ENCODE measurements around the gene ETS2. TPM values are rescaled to one million over a fixed set of nuclear protein-coding genes. Genes with fewer than 3 reads are reported as not detected.

ETS2 gene
- total and polyA plus RNA-seq, 12 donors = 26.2 to 81.5 (median 43.8) TPM

DNA sequence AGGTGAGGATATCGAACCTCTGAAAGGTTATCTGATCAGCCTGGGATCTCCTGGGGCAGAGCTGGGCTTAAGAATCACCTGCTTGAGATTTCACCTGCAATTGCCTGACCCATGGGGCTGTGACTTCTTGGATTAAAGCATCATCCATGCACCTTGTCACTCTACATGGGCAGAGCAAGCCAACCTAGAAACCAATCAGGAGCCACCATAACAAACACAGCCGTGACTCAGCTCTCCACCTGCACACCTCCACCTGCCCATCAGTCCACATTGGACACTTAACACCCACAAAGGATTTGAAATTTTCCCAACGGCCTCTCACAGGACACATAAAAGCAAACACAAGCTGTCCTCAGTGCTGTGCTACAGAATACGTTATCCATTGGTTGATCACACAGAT, 35.1 kb upstream of the ETS2 start:
- WGBS, 2 donors = 87 to 92% methylated on average over 4 of the region's 4 CpGs
- Histone ChIP-seq H3K4me1 (peaks cover 0 to 37% (median 5%) of the 10 kb centered on the region in 9 donors), H3K36me3 (no peaks in the 10 kb centered on the region), H3K4me3 (no peak overlapping the region), H3K27me3 (no peaks in the 10 kb centered on the region), H3K9me3 (peaks cover 0 to 6% (median 0%) of the 10 kb centered on the region in 11 donors), H3K27ac (no peak overlapping the region)
- TF ChIP-seq, protein P1, sequence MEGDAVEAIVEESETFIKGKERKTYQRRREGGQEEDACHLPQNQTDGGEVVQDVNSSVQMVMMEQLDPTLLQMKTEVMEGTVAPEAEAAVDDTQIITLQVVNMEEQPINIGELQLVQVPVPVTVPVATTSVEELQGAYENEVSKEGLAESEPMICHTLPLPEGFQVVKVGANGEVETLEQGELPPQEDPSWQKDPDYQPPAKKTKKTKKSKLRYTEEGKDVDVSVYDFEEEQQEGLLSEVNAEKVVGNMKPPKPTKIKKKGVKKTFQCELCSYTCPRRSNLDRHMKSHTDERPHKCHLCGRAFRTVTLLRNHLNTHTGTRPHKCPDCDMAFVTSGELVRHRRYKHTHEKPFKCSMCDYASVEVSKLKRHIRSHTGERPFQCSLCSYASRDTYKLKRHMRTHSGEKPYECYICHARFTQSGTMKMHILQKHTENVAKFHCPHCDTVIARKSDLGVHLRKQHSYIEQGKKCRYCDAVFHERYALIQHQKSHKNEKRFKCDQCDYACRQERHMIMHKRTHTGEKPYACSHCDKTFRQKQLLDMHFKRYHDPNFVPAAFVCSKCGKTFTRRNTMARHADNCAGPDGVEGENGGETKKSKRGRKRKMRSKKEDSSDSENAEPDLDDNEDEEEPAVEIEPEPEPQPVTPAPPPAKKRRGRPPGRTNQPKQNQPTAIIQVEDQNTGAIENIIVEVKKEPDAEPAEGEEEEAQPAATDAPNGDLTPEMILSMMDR (IDR thresholded peaks at IDR 0.05) = no peak
- no peak for ATAC-seq
- intact Hi-C loops (cut with DNase I) = loop anchor here in 1 of 10 donors (5.0 kb wide), 1 partner anchor 33 kb away; no protein-coding TSS in a partner anchor
- DNase-seq = no peak

DNA sequence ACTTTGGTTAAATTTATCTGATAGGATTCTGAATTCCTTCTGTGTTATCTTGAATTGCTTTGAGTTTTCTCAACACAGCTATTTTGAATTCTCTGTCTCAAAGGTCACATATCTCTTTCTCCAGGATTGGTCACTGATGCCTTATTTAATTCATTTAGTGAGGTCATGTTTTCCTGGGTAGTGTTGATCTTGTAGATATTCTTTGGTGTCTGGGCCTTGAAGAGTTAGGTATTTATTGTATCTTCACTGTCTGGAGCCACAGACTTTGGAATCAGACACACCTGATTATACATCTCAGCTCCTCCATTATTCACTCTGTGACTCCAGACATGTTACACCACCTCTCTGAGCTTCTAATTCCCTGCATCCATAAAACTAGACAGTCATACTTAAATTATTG, 34.2 kb upstream of the ETS2 start:
- intact Hi-C loops (cut with DNase I) = loop anchor here in 1 of 10 donors (5.0 kb wide), 1 partner anchor 34 kb away; no protein-coding TSS in a partner anchor
- no peak overlapping the region for H3K4me3 ChIP-seq
- no peaks in the 10 kb centered on the region for H3K9me3 ChIP-seq
- ATAC-seq (no peak), DNase-seq (no peak)
- TF ChIP-seq, protein P1 (IDR thresholded peaks at IDR 0.05) = no peak
- no peaks in the 10 kb centered on the region for H3K27me3 ChIP-seq
- H3K36me3 ChIP-seq = no peaks in the 10 kb centered on the region
- peaks cover 0 to 37% (median 5%) of the 10 kb centered on the region in 9 donors for H3K4me1 ChIP-seq
- no peak overlapping the region for H3K27ac ChIP-seq

DNA sequence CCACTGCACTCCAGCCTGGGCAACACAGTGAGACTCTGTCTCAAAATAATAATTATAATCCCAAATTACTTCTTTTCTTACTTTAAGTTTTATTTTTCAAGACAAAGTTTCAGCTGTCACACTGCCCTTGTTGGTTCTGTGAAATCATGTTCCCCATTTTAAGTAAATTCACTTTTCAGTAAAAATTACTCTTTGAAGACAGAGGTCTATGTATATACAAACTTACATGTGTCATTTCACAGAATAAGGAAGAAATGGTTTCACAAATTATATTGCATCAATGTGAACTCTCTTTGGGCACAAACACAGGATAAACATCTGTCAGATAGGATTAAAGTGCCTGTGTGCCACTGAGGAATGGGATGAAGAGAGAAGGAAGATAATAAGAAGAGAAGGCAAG, 33.1 kb upstream of the ETS2 start:
- intact Hi-C loops (cut with DNase I) = loop anchor here in 1 of 10 donors (5.0 kb wide), 1 partner anchor 35 kb away; no protein-coding TSS in a partner anchor
- no peak for ATAC-seq
- TF ChIP-seq, protein P1 (IDR thresholded peaks at IDR 0.05) = no peak

DNA sequence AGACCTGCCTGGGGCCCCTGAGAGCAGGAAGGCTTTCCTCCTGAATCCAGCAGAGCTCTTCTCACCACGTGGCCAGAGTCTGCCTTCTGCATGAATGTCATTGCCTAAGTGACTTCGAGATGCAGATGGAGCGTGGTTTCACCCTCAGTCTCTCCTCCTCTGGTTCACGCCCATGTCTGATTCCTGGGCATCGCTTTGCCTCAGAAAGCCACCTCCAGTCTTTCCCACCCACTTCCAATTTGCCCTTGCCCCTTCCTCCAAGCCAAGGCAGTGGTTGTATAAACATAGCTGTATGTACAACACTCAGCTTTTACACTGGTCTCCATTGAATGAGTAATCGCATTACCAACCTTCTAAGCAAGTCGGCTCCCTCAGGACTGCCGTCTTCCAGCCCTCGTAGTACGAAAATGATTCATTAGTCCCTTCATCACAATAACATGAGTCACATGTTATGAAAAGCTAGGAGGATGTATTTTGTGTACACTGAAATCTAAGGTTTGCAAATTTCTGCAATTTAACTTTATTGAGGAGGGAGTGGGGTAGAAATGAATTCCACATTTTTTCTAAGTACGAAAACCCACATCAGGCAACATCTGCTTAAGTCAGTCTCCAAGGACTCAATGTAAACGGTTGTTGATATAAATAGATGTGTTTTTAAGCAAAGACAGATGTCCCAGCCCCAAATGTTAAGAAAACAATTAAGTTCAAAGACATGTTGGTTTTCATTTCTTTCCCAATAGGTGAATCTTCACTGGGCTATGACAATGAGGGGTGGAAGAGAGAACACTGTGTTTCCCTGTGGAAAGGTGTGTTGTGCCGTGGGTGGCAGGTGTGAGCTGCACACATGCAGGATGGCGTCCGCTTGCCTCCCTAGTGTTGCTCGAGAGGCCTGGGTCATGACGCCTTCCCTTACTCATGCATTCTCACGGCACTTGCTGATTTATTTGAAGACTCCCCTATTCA, 32.3 kb upstream of the ETS2 start:
- no peak overlapping the region for H3K4me3 ChIP-seq
- intact Hi-C loops (cut with DNase I) = loop anchor here in 1 of 10 donors (5.0 kb wide), 1 partner anchor 36 kb away; no protein-coding TSS in a partner anchor
- H3K4me1 ChIP-seq = peaks cover 0 to 24% (median 5%) of the 10 kb centered on the region in 9 donors
- TF ChIP-seq, protein P1 (IDR thresholded peaks at IDR 0.05) = no peak
- ATAC-seq = peak in 6 of 8 donors; percentile 56 to 93 (median 62)
- DNase-seq = peak in 1 of 2 donors; percentile 23
- WGBS, 2 donors = 73 to 78% methylated on average over 18 of the region's 18 CpGs
- peak overlapping the region in 4 of 10 donors; percentile 18 to 44 (median 26) for H3K27ac ChIP-seq
- H3K9me3 ChIP-seq = peaks cover 0 to 4% (median 0%) of the 10 kb centered on the region in 11 donors
- no peaks in the 10 kb centered on the region for H3K27me3 ChIP-seq
- no peaks in the 10 kb centered on the region for H3K36me3 ChIP-seq

More for the DNA sequence above, 33.1 kb upstream of the ETS2 start:
- no peaks in the 10 kb centered on the region for H3K27me3 ChIP-seq
- no peak for DNase-seq
- no peaks in the 10 kb centered on the region for H3K36me3 ChIP-seq
- H3K9me3 ChIP-seq = no peaks in the 10 kb centered on the region
- H3K4me1 ChIP-seq = peaks cover 0 to 28% (median 5%) of the 10 kb centered on the region in 9 donors
- H3K4me3 ChIP-seq = no peak overlapping the region
- H3K27ac ChIP-seq = peak overlapping the region in 3 of 10 donors; percentile 19 to 44 (median 33)
